Gastroesophageal sphincter (tissue), 4 donors: ENCODE results near the gene CSF3R. TPM values are rescaled to one million over a fixed set of nuclear protein-coding genes. Genes with fewer than 3 reads are reported as not detected.
"Not testable (repeated sequence)": the region's sequence is repeated elsewhere in the genome, so short reads cannot be mapped to it uniquely, and the experiment has no call there.

ENCODE experiments used
- ATAC-seq: fragments of 150-250 bp; one replicate; pipeline ENCODE4 v1.9.1; 2016; ENCODE audit warnings: mild to moderate bottlenecking, moderate library complexity
- H3K27ac ChIP-seq, 4 donors: fragments of 200-600 bp; sonication (generic) in 3 of 4; 1 replicate in 3 of 4; 2 replicates in 1 of 4; pipeline ENCODE4 v1.5.1; 2016 to 2019
- H3K27me3 ChIP-seq: fragments of 200-600 bp; sonication (generic); one replicate; pipeline ENCODE4 v1.5.1; 2019
- H3K36me3 ChIP-seq, 2 donors: fragments of 200-600 bp; sonication (generic); one replicate each; pipeline ENCODE4 v1.5.1; 2019; ENCODE audit warnings: control low read depth in 1 of 2
- H3K4me1 ChIP-seq, 3 donors: fragments of 200-600 bp; sonication (generic); 1 replicate in 2 of 3; 2 replicates in 1 of 3; pipeline ENCODE4 v1.5.1; 2016 to 2019; ENCODE audit warnings: control low read depth in 2 of 3
- H3K4me3 ChIP-seq, 2 donors: fragments of 200-600 bp; sonication (generic); one replicate each; pipeline ENCODE4 v1.5.1; 2019; ENCODE audit warnings: mild to moderate bottlenecking in 1 of 2, moderate library complexity in 1 of 2
- H3K9me3 ChIP-seq, 3 donors: fragments of 200-600 bp; sonication (generic); one replicate each; pipeline ENCODE4 v1.5.1; 2017 to 2019; ENCODE audit warnings: control low read depth in 2 of 3
- CTCF ChIP-seq, 4 experiments: fragments of 200-600 bp in 2 of 4; fragments of 450-650 bp in 2 of 4; sonication (generic) in 1 of 4; IDR thresholded peaks; one replicate each; pipeline ENCODE4 v1.5.1; 2017 to 2019; ENCODE audit warnings: antibody characterized with exemption in 4 of 4, mild to moderate bottlenecking in 2 of 4, moderate library complexity in 2 of 4
- EP300 ChIP-seq: sonication (generic); formaldehyde crosslinking; IDR thresholded peaks from one replicate; pipeline ENCODE4 v1.6.1; 2017; ENCODE audit warnings: antibody characterized with exemption, mild to moderate bottlenecking
- POLR2A ChIP-seq, 2 donors: fragments of 450-650 bp; IDR thresholded peaks; one replicate each; pipeline ENCODE4 v1.6.1; 2017; ENCODE audit warnings: antibody characterized with exemption in 2 of 2, mild to moderate bottlenecking in 2 of 2, moderate library complexity in 1 of 2
- POLR2AphosphoS5 ChIP-seq: sonication (generic); formaldehyde crosslinking; IDR thresholded peaks from one replicate; pipeline ENCODE4 v1.6.1; 2017; ENCODE audit warnings: antibody characterized with exemption
- WGBS, 2 donors: methylation state at CpG; one replicate each; pipeline ENCODE4 v1.1.5; 2018; ENCODE audit warnings: low coverage in 1 of 2; 5-methylcytosine and 5-hydroxymethylcytosine counted together
- total RNA-seq, 4 donors: library from RNA; depleted of rRNA; stranded (reverse); fragments of >200 nt; gene quantifications; one replicate each; pipeline ENCODE4 v1.1.0, GENCODE V29; 2016

The CSF3R gene
- total RNA-seq, 4 donors from 2014 or later, result 2.7 to 26.8 (median 10.1) TPM

GRCh38 chr1:36513676-36514473 is 31.2 kb upstream of the CSF3R start:
- peaks cover 75% of the 10 kb centered on the region for H3K27me3 ChIP-seq
- H3K4me3 ChIP-seq, result no peak overlapping the region
- ATAC-seq, result no peak
- H3K4me1 ChIP-seq, result no peaks in the 10 kb centered on the region
- TF ChIP-seq CTCF (IDR thresholded peaks at IDR 0.05), result no peak
- no peak for TF ChIP-seq POLR2A (IDR thresholded peaks at IDR 0.05)
- no peak for TF ChIP-seq POLR2AphosphoS5
- no peak for TF ChIP-seq EP300
- H3K36me3 ChIP-seq, result no peaks in the 10 kb centered on the region
- no peaks in the 10 kb centered on the region for H3K9me3 ChIP-seq
- H3K27ac ChIP-seq, result no peak overlapping the region
- 44 to 45% methylated on average over 4 to 8 of the region's 12 CpGs for WGBS, 2 donors

- H3K36me3 ChIP-seq, result no peaks in the 10 kb centered on the region
- peaks cover 86% of the 10 kb centered on the region for H3K27me3 ChIP-seq
- no peak overlapping the region for H3K27ac ChIP-seq
- WGBS, 2 donors, result 42 to 70% methylated on average over 1 of the region's 1 CpG
- H3K4me3 ChIP-seq, result no peak overlapping the region
- H3K4me1 ChIP-seq, result no peaks in the 10 kb centered on the region
- no peak for TF ChIP-seq CTCF (IDR thresholded peaks at IDR 0.05)
- no peaks in the 10 kb centered on the region for H3K9me3 ChIP-seq
- no peak for ATAC-seq
These were observed 30.1 kb upstream of the CSF3R start for GRCh38 chr1:36512842-36513241.

GRCh38 chr1:36511804-36512798 is 29.4 kb upstream of the CSF3R start:
- Histone ChIP-seq H3K27me3 (peaks cover 89% of the 10 kb centered on the region), H3K36me3 (no peaks in the 10 kb centered on the region), H3K4me1 (no peaks in the 10 kb centered on the region), H3K4me3 (no peak overlapping the region), H3K27ac (no peak overlapping the region), H3K9me3 (no peaks in the 10 kb centered on the region)
- no peak for TF ChIP-seq CTCF (IDR thresholded peaks at IDR 0.05)
- TF ChIP-seq POLR2AphosphoS5, result no peak
- TF ChIP-seq POLR2A (IDR thresholded peaks at IDR 0.05), result no peak
- no peak for TF ChIP-seq EP300
- 53 to 64% methylated on average over 3 to 5 of the region's 15 CpGs for WGBS, 2 donors
- no peak for ATAC-seq

GRCh38 chr1:36511220-36511619 is 28.5 kb upstream of the CSF3R start:
- WGBS, 2 donors, result 80 to 100% methylated on average over 1 of the region's 2 CpGs
- H3K4me1 ChIP-seq, H3K36me3 ChIP-seq, H3K27ac ChIP-seq, H3K9me3 ChIP-seq, ATAC-seq, H3K4me3 ChIP-seq: not testable (repeated sequence)
- peaks cover 90% of the 10 kb centered on the region for H3K27me3 ChIP-seq

GRCh38 chr1:36510418-36510817 is 27.7 kb upstream of the CSF3R start:
- WGBS, 2 donors, result 50 to 83% methylated on average over 1 to 2 of the region's 7 CpGs
- no peak for TF ChIP-seq POLR2AphosphoS5
- TF ChIP-seq EP300, result no peak
- TF ChIP-seq CTCF (IDR thresholded peaks at IDR 0.05), result no peak
- TF ChIP-seq POLR2A (IDR thresholded peaks at IDR 0.05), result no peak
- Histone ChIP-seq H3K4me1 (no peaks in the 10 kb centered on the region), H3K4me3 (no peak overlapping the region), H3K9me3 (no peaks in the 10 kb centered on the region), H3K36me3 (no peaks in the 10 kb centered on the region), H3K27ac (no peak overlapping the region), H3K27me3 (peaks cover 90% of the 10 kb centered on the region)
- no peak for ATAC-seq
